ENCODE data around the gene MAG. TPM values are rescaled to one million over a fixed set of nuclear protein-coding genes. Genes with fewer than 3 reads are reported as not detected.

MAG gene
- total RNA-seq (2021): 0.23 to 0.53 TPM (median 0.46 TPM) in 3 replicates
- Bru-seq, nascent RNA: percentile 8 among the genes with signal in this experiment
- long read RNA-seq, experiment 1, partial matches to known transcripts: 1 of 2 reads
- long read RNA-seq, experiment 1, other reads (novel, unspliced or antisense): 1 of 2 reads
- long read RNA-seq, experiment 2, partial matches to known transcripts: 0 of 2 reads
- long read RNA-seq, experiment 2, other reads (novel, unspliced or antisense): 2 of 2 reads
- long read RNA-seq, experiment 3: 0 reads

GRCh38 chr19:35291916-35292315, at the start of gene MAG:
TSS of gene MAG (plus strand) at chr19:35292161. CDS start at chr19:35295409, 3,248 bp downstream.
- CTCF ChIA-PET: interaction anchor here (1.0 to 1.1 kb wide), 2 partner anchors 22 to 61 kb away, joined by 3 to 4 read pairs; no protein-coding TSS in a partner anchor

GRCh38 chr19:35246466-35247092, 45.4 kb upstream of the MAG start:
- H3K9me3 Mint-ChIP-seq: peaks cover 5% of the 10 kb centered on the region
- POLR2A ChIA-PET: no interaction called here
- H3K27ac Mint-ChIP-seq: peak overlapping the region; percentile 99
- CTCF ChIA-PET: no interaction called here
- ATAC-seq (no peak), DNase-seq (ENCODE audit: low spot score) (no peak)
- no peaks in the 10 kb centered on the region for H3K27me3 Mint-ChIP-seq (ENCODE audit: low read depth)
- peaks cover 27% of the 10 kb centered on the region for H3K36me3 Mint-ChIP-seq
- peak overlapping the region; percentile 98 for H3K4me3 Mint-ChIP-seq
- peaks cover 35% of the 10 kb centered on the region for H3K4me1 Mint-ChIP-seq
- TF ChIP-seq NFATC4 (CRISPR knock-in tag; IDR thresholded peaks at IDR 0.05) (no peak), FOXP4 (CRISPR knock-in tag; IDR thresholded peaks at IDR 0.05) (no peak), AFF4 (CRISPR knock-in tag; IDR thresholded peaks at IDR 0.05; ENCODE audit: borderline replicate concordance) (no peak), SP1 (CRISPR knock-in tag; conservative IDR thresholded peaks at IDR 0.05) (no peak), CREM (CRISPR knock-in tag; IDR thresholded peaks at IDR 0.05) (no peak), TP53 (CRISPR knock-in tag; IDR thresholded peaks at IDR 0.05) (no peak), ZNF671 (CRISPR knock-in tag; IDR thresholded peaks at IDR 0.05) (no peak)

More at GRCh38 chr19:35291916-35292315, at the start of gene MAG:
- Mint-ChIP-seq H3K27ac (peak within 1 kb of the TSS; percentile 16; the same call in 1 of the 2 replicates), H3K27me3 (ENCODE audit: low read depth) (no peaks in the 10 kb centered on the region; the same call in 1 of the 2 replicates), H3K4me3 (no peak within 1 kb of the TSS), H3K36me3 (no peaks in the 10 kb centered on the region), H3K9me3 (no peaks in the 10 kb centered on the region), H3K4me1 (peaks cover 14% of the 10 kb centered on the region)
- POLR2A ChIA-PET: no interaction called here
- DNase-seq (ENCODE audit: low spot score) (no peak), ATAC-seq (no peak)
- TF ChIP-seq MXD4 (CRISPR knock-in tag; IDR thresholded peaks at IDR 0.05; ENCODE audit: borderline replicate concordance) (no peak), ZNF138 (CRISPR knock-in tag; conservative IDR thresholded peaks at IDR 0.05) (no peak), ATF6 (CRISPR knock-in tag; IDR thresholded peaks at IDR 0.05) (no peak), TEAD4 (CRISPR knock-in tag; IDR thresholded peaks at IDR 0.05) (no peak), ESRRA (CRISPR knock-in tag; IDR thresholded peaks at IDR 0.05; ENCODE audit: borderline replicate concordance) (no peak), CDX4 (CRISPR knock-in tag; IDR thresholded peaks at IDR 0.05; ENCODE audit: borderline replicate concordance) (no peak), SP1 (CRISPR knock-in tag; conservative IDR thresholded peaks at IDR 0.05) (no peak), ERG (CRISPR knock-in tag; IDR thresholded peaks at IDR 0.05) (no peak), MLX (CRISPR knock-in tag; IDR thresholded peaks at IDR 0.05) (no peak), GRHL2 (CRISPR knock-in tag; IDR thresholded peaks at IDR 0.05; ENCODE audit: insufficient replicate concordance, severe bottlenecking) (no peak), NFE2L1 (CRISPR knock-in tag; IDR thresholded peaks at IDR 0.05) (no peak), ZNF219 (CRISPR knock-in tag; IDR thresholded peaks at IDR 0.05; ENCODE audit: borderline replicate concordance) (no peak), ATF3 (CRISPR knock-in tag; conservative IDR thresholded peaks at IDR 0.05) (no peak), ZNF317 (CRISPR knock-in tag; IDR thresholded peaks at IDR 0.05; ENCODE audit: borderline replicate concordance, low read depth) (no peak), ZMAT4 (CRISPR knock-in tag; IDR thresholded peaks at IDR 0.05) (no peak)
